Stimulated activated CD8-positive, alpha-beta memory T cell treated with anti-CD3 and anti-CD28 coated beads, Interleukin-2, amount 100 ng/mL, for 1 hour (primary cell): ENCODE measurements around the gene CEP83.
"Not testable (repeated sequence)": the region's sequence is repeated elsewhere in the genome, so short reads cannot be mapped to it uniquely, and the experiment has no call there.

Experiments used
- DNase-seq, 2 donors: peaks; one replicate each; pipeline ENCODE4 v3.0.0-alpha.2; 2020; ENCODE audit warnings: low read depth in 2 of 2

CEP83 gene

DNA sequence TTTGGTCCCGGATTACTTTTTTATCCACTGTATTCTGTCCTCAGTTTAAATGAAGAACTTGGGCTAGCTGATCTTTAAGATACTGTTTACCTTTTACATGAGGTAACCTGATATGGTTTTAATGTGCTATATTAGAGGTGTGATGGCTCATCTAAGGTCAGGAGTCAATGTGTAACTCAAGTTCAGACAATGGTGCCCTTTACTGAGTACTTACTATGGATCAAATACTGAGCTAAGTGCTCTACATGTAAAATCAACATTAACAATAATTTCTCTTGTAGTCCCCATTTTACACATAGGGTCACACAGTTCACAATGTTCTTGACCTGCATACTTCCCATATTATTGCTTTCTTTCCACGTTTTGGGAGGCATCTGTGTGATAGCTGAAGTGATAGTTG is 79.2 kb downstream of the CEP83 start:
- DNase-seq, result no peak

DNA sequence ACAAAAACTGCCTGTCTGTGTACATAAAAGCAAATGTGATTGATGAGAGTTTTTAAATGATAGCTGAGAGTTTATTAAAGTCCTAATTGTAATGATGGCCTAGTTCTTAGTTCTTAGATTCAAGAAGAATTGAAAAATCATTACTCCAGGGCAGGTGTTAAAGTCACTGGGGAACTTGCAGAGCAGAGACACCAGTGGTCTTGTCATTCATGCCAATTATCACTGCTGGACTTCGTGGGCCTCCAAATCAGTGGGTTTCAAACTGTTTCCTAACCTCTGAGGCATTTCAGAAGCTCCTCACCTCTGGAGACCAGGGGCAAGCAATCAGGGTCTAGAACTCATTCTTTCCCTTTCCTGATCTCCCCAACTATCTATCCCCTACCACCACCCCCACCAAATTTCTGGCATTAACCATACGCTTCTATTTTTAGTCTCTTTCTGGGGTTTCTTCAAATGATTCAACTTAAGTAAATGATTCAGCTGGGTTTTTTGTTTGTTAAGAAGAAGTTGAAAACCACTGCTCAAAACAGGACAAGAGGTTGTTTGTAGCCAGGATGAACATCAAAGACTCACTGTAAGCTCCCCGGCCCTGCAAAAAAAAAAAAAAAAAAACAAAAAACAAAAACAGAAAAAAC is 80.1 kb downstream of the CEP83 start:
- no peak for DNase-seq

DNA sequence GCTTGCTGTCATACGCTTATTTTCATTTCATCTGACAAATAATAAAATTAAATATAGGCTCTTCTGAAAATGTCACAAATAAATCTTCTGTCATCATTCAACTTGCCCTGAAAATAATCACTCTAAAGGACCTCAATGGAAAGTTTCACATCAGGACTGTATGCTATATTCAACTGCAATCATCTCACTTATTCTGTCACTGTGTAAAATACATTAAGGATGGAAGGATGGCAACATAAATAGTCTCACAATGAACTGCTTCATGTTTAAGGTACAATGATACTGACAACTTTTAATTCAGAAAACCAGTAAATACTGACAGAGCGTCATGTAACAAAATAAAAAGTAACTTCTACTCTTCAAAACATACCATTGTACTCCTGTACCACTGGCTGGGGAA is 82.1 kb downstream of the CEP83 start:
- no peak for DNase-seq

DNA sequence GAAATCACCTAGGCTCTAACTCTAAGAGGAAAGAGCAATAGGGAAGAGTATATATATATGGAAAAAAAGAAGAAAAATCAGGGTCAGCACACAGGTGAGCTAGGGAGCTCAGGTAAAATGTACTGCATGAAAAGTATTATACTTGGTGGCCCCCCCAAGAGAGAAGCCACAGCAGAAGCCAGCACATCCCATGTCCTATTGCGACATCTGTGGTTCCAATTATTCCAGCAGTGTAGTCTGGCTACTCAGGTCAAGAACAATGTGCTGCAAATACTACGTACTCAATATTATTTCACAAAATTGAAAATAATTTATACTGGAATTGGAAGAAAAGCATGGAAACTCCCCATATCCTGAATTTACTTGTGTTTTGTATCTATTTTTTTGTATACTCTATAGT is 85.5 kb downstream of the CEP83 start:
- DNase-seq, result no peak

DNA sequence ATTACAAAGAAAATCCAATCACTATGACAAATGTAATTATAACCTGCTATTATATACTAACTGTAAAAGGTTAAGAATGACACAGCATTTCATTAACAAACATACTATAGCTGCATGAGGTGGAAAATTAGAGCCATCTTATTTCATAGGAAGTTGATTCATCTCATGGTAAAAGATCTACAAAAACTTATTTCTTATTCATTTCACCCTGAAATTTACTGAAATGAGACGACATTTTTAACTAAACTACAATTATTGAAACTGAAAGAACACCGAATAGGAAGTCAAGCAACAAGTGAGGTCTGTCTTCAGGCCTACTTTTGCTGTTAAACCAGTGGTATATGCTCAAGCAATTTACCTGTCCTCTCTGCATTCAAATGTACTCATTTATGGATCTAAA is 87.2 kb downstream of the CEP83 start:
- DNase-seq, result no peak

DNA sequence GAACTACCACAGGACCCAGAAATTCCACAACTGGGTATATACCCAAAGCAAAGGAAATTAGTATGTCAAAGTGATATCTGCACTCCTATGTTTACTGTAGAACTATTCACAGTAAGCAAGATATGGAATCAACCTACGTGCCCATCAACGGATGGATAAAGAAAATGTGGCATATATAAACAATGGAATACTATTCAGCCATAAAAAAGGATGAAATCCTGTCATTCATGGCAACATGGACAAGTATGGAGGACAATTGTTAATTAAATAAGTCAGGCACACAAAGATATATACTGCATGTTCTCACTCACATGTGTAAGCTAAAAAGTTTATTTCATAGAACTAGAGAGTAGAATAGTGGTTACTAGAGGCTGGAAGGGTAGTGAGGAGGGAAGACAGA is 97.0 kb downstream of the CEP83 start:
- no peak for DNase-seq

DNA sequence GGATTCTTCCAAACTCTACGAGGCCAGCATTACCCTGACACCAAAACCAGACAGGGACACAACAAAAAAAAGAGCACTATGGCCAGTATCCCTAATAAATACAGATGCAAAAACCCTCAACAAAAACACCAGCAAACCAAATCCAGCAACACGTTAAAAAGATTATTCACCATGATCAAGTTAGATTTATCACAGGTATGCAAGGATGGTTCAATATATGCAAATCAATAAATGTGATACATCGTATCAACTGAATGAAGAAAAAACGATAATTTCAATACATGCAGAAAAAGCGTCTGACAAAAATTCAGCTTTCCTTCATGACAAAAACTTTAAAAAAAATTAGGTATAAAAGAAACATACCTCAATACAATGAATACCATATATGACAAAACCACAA is 99.9 kb downstream of the CEP83 start:
- DNase-seq, result no peak

DNA sequence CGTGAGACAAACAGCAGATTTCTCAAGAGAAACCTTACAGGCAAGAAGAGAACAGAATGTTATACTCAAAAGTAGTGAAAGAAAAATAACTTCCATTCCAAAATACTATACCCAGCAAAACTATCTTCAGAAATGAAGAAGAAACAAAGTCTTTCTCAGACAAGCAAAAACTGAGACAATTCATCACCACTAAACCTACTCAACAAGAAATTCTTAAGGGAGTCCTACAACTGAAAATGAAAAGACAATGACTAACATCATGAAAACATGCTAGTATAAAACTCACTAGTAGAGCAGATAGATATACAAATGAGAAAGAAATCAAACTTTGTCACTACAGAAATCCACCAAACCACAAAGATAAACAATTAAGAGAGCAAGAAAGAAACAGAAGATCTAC is 106.5 kb downstream of the CEP83 start:
- DNase-seq, result no peak

DNA sequence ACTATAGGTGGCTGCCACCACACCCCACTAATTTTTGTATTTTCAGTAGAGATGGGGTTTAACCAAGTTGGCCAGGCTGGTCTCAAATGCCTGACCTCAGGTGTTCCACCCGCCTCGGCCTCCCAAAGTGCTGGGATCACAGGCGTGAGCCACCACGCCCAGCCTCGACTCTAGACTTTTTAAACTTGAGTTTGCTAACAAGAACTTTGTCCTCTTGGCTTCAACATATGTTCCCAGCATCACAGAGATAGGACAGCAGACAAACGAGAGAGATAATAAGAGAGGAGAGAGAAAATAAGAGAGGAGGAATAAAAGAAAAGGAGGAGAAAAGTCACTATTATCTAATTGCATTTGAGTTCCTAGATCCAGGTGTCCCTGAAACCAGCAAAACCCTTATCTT is 119.1 kb downstream of the CEP83 start:
- DNase-seq, result no peak

DNA sequence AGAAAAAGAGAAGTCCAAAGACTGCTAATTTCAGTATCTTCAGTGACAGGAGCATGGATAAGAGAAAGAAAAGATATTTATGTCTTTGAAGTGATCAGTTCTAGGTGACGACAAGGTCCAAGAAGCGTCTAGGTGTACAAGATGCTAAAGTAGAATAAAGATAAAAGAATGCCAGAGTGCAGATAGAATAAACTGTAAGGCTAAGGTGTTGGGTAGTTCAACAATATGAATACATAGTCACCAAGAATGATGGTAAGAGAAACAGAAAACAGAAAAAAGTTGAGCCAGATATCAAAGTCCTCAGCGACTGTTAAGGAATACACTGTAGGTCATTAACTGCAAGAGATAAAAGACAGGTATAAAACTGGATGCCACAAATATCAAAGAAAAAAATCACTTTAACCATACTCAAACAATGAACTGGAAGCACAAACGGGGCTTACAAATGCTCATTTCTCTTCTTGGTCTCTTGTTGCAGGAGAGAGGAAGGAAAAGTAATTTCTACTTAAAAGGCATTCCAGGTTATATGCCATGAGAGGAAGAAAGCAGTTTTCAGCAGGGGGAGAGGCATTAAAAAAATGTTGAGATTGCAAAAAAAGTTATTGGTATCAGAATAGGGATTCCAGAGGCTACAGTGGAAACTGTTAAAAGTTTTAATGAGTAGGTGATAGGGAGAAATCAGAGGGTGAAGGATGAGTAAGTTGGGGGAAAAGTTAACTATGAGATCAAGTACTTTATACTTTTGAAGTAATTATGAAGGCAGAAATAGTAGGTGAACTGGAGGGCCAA is 121.5 kb downstream of the CEP83 start:
- DNase-seq, result no peak

DNA sequence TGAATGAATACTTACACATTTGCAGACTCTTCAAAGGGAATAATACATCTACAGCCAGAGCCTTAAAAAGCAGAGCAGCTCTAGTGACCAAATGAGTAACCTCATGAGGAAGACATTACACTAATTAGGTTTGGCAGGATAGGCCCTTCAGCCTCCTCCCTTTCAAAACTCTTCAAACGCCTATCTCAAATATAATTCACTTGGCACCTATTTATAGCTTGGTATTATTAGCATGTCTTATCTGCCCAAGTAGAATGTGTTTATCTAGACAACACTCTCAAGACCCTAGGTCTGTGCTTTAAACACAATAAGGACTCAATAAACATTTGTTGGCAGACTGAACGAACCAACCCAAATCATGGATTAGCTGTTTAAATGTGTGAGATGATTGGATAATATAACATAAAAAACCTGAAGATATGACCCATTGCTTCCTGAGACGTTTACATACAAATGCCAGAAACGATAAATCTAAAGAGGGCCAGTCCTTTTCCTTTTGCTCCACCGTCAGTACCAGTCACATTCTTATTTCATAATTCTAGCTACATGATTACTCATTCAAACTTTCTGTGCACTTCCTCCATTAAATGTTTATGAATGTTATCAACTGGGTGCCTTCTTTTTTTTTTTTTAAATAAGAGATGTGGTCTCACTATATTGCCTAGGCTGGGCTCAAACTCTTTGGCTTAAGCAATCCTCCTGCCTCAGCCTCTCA is 123.3 kb downstream of the CEP83 start:
- DNase-seq, result no peak

DNA sequence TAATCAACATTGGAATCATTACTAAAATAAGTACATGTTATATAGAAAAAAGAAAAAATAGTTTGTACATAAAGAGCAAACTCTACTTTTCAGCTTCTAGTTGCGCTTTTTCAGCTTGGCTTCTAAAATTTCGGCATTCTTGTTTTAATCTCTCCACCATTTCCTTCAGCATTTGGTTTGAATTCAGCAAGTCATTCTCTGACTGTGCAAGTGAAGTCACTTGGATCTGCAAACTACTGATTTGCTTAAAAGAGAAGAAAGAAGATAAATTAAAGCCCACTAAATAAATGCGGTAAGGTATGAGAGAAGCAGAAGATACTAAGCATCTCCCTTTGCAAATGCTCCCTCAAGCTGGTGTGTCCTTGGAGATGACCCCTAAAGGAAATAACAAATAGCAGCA is 126.3 kb downstream of the CEP83 start:
- no peak for DNase-seq

DNA sequence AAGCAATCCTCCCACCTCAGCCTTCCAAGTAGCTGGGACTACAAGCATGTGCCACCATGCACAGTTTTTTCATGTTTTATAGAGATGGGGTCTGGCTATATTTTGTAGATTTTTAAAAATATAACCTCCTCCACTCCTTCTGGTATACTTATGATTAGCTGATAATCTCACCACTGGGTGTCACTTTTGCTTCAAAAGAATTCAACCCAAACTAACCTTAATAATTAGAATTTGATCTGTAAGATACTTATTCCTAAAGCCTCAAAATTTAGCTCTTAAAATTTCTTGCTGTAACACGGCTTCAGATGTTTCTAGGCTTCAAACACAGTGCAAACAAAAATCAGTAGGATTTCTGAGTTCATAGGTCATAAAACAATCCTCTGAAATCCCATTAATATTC is 130.3 kb downstream of the CEP83 start:
- DNase-seq, result no peak

DNA sequence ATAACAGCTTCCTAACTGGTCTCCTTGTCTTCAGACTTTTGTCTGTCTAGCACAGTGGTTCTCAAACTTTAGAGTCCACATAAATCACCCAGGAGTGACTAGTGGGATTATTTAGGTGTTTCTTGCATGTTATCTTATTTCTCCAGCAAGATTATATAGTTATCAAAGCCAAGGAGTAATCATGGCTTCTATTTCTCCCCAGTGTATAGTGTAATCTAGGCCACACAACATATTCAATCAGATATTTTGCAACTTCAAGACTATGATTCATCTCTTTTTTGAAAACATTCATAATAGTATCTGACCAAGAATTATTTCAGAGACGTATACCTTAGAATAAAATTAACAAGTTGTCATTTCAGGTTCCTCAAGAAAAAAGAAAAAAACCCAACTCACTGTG is 131.9 kb downstream of the CEP83 start:
- no peak for DNase-seq

DNA sequence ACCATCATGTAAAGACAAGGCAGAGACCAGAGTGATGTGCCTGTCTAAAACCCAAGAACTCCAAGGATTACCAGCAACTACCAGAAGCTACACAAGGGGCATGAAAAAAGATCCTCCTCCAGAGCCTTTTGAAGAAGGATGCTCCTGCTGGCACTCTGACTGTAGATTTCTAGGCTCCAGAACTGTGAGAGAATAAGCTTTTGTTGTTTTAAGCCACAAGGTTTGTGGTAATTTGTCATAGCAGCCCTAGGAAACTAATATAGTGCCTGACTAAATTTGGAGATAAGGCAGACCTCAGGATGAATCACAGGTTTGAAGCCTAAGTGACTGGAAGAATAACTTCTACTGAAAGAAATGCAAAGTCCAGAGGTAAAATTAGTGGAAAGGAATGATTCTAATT is 132.9 kb downstream of the CEP83 start:
- no peak for DNase-seq

DNA sequence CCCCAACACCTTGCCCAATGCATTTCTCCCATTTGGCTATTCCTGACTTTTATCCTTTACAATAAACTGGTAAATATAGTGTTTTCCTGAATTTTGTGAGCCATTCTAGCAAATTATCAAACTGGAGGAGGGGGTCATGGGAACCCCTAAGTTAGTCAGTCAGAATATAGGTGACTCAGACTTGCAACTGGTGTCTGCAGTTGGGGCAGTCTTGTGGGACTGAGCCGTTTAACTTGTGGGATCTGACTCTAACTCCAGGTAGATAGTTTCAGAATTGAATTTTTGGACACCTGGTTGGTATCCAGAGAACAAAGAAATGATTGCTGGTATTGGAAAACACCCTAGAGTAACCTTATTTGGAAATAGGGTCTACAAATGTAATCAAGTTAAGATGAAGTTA is 133.4 kb downstream of the CEP83 start:
- no peak for DNase-seq

DNA sequence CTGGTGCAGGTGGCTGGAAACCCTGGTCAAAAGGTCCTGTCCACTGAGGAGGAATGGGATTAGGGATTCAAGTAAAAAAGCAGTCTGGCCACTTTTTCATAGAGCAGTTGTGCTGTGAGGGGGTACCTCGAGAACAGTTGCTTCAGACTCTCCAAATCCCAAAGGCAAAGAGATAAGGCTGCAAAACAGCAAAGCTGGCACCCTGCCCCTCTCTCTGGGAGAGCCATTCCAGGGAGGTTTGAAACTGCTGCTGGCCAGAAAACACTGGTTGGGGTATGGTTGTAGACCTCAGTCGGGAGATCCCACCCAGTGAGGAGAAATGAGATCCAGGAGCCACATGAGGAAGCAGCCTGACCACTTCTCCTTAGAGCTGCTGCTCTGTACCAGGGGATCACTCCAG is 137.3 kb downstream of the CEP83 start:
- no peak for DNase-seq

DNA sequence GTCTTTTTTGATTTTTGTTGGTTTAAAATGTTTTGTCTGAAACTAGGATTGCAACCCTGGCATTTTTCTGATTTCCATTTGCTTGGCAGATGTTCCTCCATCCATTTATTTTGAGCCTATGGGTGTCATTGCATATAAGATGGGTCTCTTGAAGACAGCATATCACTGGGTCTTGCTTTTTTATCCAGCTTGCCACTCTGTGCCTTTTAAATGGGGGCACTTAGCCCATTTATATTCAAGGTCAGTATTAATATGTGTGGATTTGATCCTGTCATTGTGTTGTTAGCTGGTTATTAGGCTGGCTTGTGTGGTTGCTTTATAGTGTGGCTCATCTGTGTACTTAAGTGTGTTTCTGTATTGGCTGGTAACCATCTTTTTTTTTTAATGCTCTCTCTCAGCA is 139.6 kb downstream of the CEP83 start:
- no peak for DNase-seq

DNA sequence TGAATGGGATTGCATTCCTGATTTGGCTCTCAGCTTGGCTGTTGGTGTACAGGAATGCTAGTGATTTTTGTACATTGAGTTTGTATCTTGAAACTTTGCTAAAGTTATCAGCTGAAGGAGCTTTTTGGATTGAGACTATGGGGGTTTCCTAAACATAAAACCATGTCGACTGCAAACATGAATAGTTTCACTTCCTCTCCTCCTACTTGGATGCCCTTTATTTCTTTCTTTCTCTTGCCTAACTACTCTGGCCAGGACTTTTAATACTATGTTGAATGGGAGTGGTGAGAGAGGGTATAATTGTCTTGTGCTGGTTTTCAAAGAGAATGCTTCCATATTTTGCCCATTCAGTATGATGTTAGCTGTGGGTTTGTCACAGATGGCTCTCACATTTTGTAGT is 141.5 kb downstream of the CEP83 start:
- DNase-seq, result no peak

DNA sequence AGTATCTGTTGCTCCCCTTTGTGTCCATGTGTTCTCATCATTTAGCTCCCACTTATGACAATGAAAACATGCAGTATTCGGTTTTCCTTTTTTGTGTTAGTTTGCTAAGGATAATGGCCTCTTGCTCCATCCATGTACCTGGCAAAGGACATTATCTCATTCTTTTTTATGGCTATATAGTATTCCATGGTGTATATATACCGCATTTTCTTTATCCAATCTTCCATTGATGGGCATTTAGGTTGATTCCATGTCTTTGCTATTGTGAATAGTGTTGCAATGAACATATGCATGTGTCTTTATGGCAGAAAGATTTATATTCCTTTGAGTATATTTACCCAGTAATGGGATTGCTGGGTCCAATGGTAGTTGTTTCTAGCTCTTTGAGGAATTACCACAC is 143.1 kb downstream of the CEP83 start:
- DNase-seq, result not testable (repeated sequence)

DNA sequence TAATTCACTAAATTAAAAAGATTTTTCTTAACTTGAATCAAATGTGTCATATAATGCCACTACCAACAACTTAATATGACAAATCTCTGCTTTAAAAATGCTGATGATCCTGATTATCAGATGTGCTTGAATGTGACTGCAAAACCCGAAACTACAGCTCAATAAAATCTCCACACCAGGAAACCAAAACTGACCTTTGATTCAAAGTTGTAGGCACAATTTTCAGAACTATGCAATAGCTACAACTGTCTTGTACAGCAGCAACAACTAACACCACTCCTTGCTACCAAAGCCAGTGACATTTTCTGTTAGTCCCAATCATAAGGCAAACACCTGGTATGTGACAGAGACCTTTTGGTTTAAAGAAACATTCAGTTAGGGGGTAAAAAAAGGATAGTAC is 147.3 kb downstream of the CEP83 start:
- no peak for DNase-seq

DNA sequence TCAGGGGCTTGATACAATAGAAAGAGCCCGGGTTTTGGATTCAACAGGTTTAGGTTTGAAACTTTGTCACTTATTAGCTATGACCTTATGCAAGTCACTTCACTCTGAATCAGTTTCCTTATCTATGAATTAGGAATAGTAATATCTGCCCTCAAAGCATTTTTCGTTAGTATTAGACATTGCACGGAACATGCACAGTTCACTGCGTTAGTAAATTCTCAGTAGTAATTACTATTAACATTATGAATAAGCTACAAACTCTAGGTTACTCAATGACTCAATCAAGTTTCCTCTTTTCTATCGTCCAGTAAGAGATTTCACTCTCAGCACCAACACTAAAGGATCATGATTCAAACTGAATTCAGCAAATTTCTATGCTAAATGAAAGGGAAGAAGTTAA is 150.3 kb downstream of the CEP83 start:
- DNase-seq, result no peak

DNA sequence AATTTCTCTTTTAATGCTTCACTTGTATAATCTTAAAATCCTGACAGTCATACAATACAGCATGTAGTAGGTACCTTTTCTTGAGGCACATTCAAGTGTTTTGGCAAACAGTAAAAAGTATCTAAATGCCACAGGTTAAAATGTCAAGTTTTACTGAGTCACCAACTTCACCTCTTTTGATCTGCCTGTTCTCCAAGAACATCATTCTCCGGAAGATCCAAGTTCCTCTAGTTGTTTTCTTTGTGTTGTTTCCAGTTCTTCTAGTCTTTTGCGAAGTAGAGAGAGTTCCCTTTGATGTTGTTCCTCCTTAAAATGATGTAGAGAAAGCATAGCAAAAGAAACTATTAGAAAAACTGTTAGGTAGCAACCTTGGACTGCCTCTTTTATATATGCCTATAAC is 151.1 kb downstream of the CEP83 start:
- DNase-seq, result no peak
